ENCODE results near the gene NTHL1. TPM values are rescaled to one million over a fixed set of nuclear protein-coding genes. Genes with fewer than 3 reads are reported as not detected.

The NTHL1 gene
- polyA plus RNA-seq, 3 donors, result 9.2 to 22.4 (median 9.6) TPM

DNA sequence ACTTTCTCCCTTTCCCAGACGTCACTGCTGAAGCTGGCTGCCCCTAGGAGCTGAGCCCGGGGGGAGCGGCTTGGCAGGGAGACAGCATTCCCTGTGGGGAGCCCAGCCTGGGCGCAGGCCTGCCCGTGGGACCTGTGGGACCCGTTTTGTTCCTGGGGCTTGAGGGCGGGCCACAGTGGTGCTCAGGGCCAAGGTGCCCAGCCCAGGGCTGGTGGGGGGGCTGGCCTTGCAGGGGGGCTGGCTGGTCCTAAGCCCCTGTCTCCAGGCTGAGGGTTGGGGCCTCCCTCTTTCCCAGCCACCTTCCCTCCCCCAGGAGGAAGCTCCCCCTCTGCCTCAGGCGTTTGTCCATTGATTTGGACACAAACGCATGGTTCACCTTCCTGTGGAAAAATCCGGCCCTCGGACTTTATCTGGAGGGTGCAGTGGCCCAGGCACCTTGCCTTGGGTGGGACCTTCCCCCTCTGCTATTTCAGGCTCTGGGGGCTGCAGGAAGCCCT lies 16.5 kb downstream of the NTHL1 start:
- H2AFZ ChIP-seq (ENCODE audit: insufficient read depth, low read depth, low read length, poor library complexity, severe bottlenecking), result no peak overlapping the region
- Mint-ChIP-seq H3K27ac (no peak overlapping the region), H3K4me1 (peaks cover 17% of the 10 kb centered on the region), H3K36me3 (peaks cover 0 to 3% of the 10 kb centered on the region in 2 donors), H3K4me3 (no peak overlapping the region), H3K27me3 (ENCODE audit: low read depth in 3 of 3) (peaks cover 20 to 56% (median 32%) of the 10 kb centered on the region in 3 donors), H3K9me3 (peaks cover 0 to 4% (median 2%) of the 10 kb centered on the region in 7 donors)
- no peaks in the 10 kb centered on the region for H3K36me3 ChIP-seq (replicated peaks in 1 of 2; ENCODE audit: control insufficient read depth in 1 of 2, insufficient read depth in 2 of 2, low read length in 2 of 2)
- no peak overlapping the region for H3K27ac ChIP-seq (ENCODE audit: low read depth in 1 of 2, low read length in 2 of 2)
- TF ChIP-seq, protein P1, sequence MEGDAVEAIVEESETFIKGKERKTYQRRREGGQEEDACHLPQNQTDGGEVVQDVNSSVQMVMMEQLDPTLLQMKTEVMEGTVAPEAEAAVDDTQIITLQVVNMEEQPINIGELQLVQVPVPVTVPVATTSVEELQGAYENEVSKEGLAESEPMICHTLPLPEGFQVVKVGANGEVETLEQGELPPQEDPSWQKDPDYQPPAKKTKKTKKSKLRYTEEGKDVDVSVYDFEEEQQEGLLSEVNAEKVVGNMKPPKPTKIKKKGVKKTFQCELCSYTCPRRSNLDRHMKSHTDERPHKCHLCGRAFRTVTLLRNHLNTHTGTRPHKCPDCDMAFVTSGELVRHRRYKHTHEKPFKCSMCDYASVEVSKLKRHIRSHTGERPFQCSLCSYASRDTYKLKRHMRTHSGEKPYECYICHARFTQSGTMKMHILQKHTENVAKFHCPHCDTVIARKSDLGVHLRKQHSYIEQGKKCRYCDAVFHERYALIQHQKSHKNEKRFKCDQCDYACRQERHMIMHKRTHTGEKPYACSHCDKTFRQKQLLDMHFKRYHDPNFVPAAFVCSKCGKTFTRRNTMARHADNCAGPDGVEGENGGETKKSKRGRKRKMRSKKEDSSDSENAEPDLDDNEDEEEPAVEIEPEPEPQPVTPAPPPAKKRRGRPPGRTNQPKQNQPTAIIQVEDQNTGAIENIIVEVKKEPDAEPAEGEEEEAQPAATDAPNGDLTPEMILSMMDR (IDR thresholded peaks at IDR 0.05), result no peak
- H3K9ac ChIP-seq (ENCODE audit: insufficient read depth, low read length, poor library complexity, severe bottlenecking), result no peak overlapping the region
- H3K79me2 ChIP-seq (ENCODE audit: insufficient read depth, low read length), result no peaks in the 10 kb centered on the region
- no peaks in the 10 kb centered on the region for H4K20me1 ChIP-seq (ENCODE audit: insufficient read depth, low read length)
- no peak for DNase-seq
- intact Hi-C loops (cut with micrococcal nuclease), result no loop called here
- H3K27me3 ChIP-seq (ENCODE audit: control insufficient read depth in 2 of 2, insufficient read depth in 2 of 2, low read length in 2 of 2), result peaks cover 10 to 28% of the 10 kb centered on the region in 2 donors
- H3K4me2 ChIP-seq (replicated peaks; ENCODE audit: extremely low read depth, low read length, poor library complexity, severe bottlenecking), result no peak overlapping the region
- WGBS (ENCODE audit: insufficient coverage), result 71% methylated on average over 9 of the region's 11 CpGs
- H3K4me3 ChIP-seq (replicated peaks in 1 of 3; ENCODE audit: low read depth in 2 of 3, low read length in 3 of 3), result no peak overlapping the region
- H3K9me3 ChIP-seq (replicated peaks in 1 of 2; ENCODE audit: control insufficient read depth in 1 of 2, insufficient read depth in 1 of 2, low read length in 2 of 2), result peaks cover 0 to 9% of the 10 kb centered on the region in 2 donors
- H3K4me1 ChIP-seq (ENCODE audit: control insufficient read depth in 1 of 2, insufficient read depth in 2 of 2, low read length in 2 of 2), result peaks cover 20 to 27% of the 10 kb centered on the region in 2 donors

DNA sequence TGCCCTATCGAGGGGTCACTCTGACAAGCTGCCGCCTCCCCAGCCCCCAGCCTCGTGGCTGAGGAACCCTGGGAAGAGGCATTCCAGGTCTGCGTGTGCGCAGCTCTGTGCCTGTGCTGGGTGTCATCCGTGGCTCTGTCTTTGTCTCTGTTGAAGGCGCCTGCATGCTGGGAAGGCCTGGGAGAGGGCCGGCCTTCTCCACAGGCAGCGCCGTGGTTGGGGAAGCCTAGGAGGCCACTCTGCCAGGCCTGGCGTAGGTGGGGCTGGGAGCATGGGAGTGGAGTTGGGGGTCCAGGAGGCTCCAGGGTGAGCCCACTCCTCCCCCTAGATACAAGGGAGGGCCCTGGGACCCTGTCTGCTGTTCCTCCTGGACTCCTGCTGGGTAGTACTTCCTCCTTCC lies 17.6 kb downstream of the NTHL1 start:
- peaks cover 11 to 39% of the 10 kb centered on the region in 2 donors for H3K27me3 ChIP-seq (ENCODE audit: control insufficient read depth in 2 of 2, insufficient read depth in 2 of 2, low read length in 2 of 2)
- no peak overlapping the region for H3K4me2 ChIP-seq (replicated peaks; ENCODE audit: extremely low read depth, low read length, poor library complexity, severe bottlenecking)
- Mint-ChIP-seq H3K27ac (no peak overlapping the region), H3K9me3 (peaks cover 0 to 7% (median 2%) of the 10 kb centered on the region in 7 donors), H3K4me1 (peaks cover 17% of the 10 kb centered on the region), H3K27me3 (ENCODE audit: low read depth in 3 of 3) (peaks cover 29 to 67% (median 43%) of the 10 kb centered on the region in 3 donors), H3K4me3 (no peak overlapping the region), H3K36me3 (peaks cover 3% of the 10 kb centered on the region in 2 donors)
- WGBS (ENCODE audit: insufficient coverage), result 100% methylated on average over 7 of the region's 11 CpGs
- H3K27ac ChIP-seq (ENCODE audit: low read depth in 1 of 2, low read length in 2 of 2), result no peak overlapping the region
- intact Hi-C loops (cut with micrococcal nuclease), result no loop called here
- H3K9me3 ChIP-seq (replicated peaks in 1 of 2; ENCODE audit: control insufficient read depth in 1 of 2, insufficient read depth in 1 of 2, low read length in 2 of 2), result peaks cover 0 to 9% of the 10 kb centered on the region in 2 donors
- peaks cover 20 to 27% of the 10 kb centered on the region in 2 donors for H3K4me1 ChIP-seq (ENCODE audit: control insufficient read depth in 1 of 2, insufficient read depth in 2 of 2, low read length in 2 of 2)
- H3K9ac ChIP-seq (ENCODE audit: insufficient read depth, low read length, poor library complexity, severe bottlenecking), result no peak overlapping the region
- H4K20me1 ChIP-seq (ENCODE audit: insufficient read depth, low read length), result no peaks in the 10 kb centered on the region
- no peak for DNase-seq
- no peak overlapping the region for H3K4me3 ChIP-seq (replicated peaks in 1 of 3; ENCODE audit: low read depth in 2 of 3, low read length in 3 of 3)
- H2AFZ ChIP-seq (ENCODE audit: insufficient read depth, low read depth, low read length, poor library complexity, severe bottlenecking), result no peak overlapping the region
- H3K79me2 ChIP-seq (ENCODE audit: insufficient read depth, low read length), result no peaks in the 10 kb centered on the region
- H3K36me3 ChIP-seq (replicated peaks in 1 of 2; ENCODE audit: control insufficient read depth in 1 of 2, insufficient read depth in 2 of 2, low read length in 2 of 2), result no peaks in the 10 kb centered on the region
- TF ChIP-seq, protein P1 (IDR thresholded peaks at IDR 0.05), result no peak
